IMR-90 (cell line): ENCODE measurements around the gene RNASEH2B. TPM values are rescaled to one million over a fixed set of nuclear protein-coding genes. Genes with fewer than 3 reads are reported as not detected.
A peak's percentile ranks its signal among the peaks of the same experiment; 100 is the strongest.

ENCODE experiments used
- ATAC-seq: fragments of 200-7000 bp; cut with Tn5 transposase; 2 replicates; pipeline ENCODE4 v1.9.1; 2020; ENCODE audit warnings: low read depth, mild to moderate bottlenecking, moderate library complexity
- BruUV-seq: library from RNA; stranded (reverse); fragments of 400-500 nt; replicated peaks from 2 replicates; lab custom pipeline; 2021; lab: Mats Ljungman, UMichigan
- CTCF ChIA-PET: fragments of 300-600 bp; formaldehyde crosslinking; extraction: SDS; loops from one replicate; lab custom pipeline; 2021; ENCODE audit warnings: antibody characterized with exemption; lab: Yijun Ruan, JAX
- POLR2A ChIA-PET: fragments of 300-600 bp; sonication (Branson Sonifier 250); formaldehyde crosslinking; loops from one replicate; lab custom pipeline; 2022; ENCODE audit warnings: antibody characterized with exemption; ENCODE audit not compliant: unreplicated experiment; lab: Charles Lee
- DNase-seq: peaks from one replicate; pipeline ENCODE4 v3.0.0; 2013
- H2AFZ ChIP-seq: replicated peaks from 2 replicates; pipeline ENCODE3; 2013; ENCODE audit warnings: low read length, mild to moderate bottlenecking; ENCODE audit not compliant: poor library complexity
- H2AK5ac ChIP-seq: 2 replicates; pipeline ENCODE4 v1.6.1; 2013; ENCODE audit warnings: low read depth, low read length, inconsistent platforms
- H2AK9ac ChIP-seq: replicated peaks from 2 replicates; pipeline ENCODE3; 2013; ENCODE audit warnings: mild to moderate bottlenecking, low read depth, low read length, moderate library complexity; ENCODE audit not compliant: poor library complexity
- H2BK120ac ChIP-seq: 2 replicates; pipeline ENCODE4 v1.6.1; 2013; ENCODE audit warnings: low read depth, low read length, inconsistent platforms
- H2BK15ac ChIP-seq: 3 replicates; pipeline ENCODE4 v1.6.1; 2013; ENCODE audit warnings: low read depth, low read length, inconsistent platforms
- H2BK20ac ChIP-seq: 2 replicates; pipeline ENCODE4 v1.6.1; 2013; ENCODE audit warnings: low read depth, mild to moderate bottlenecking, inconsistent platforms, low read length, moderate library complexity
- H2BK5ac ChIP-seq: 2 replicates; pipeline ENCODE4 v1.6.1; 2013; ENCODE audit warnings: mild to moderate bottlenecking, low read depth, low read length, inconsistent platforms; ENCODE audit not compliant: poor library complexity, severe bottlenecking
- H3K14ac ChIP-seq: replicated peaks from 2 replicates; pipeline ENCODE4 v1.6.1; 2013; ENCODE audit warnings: low read depth, low read length, inconsistent platforms
- H3K18ac ChIP-seq: 2 replicates; pipeline ENCODE4 v1.6.1; 2013; ENCODE audit warnings: low read depth, low read length, control low read depth
- H3K23ac ChIP-seq: 2 replicates; pipeline ENCODE4 v1.6.1; 2013; ENCODE audit warnings: low read depth, low read length, inconsistent platforms
- H3K27ac ChIP-seq: 2 replicates; pipeline ENCODE4 v1.5.1; 2013; ENCODE audit warnings: mild to moderate bottlenecking, control low read depth, low read length; ENCODE audit not compliant: insufficient read depth
- H3K27me3 ChIP-seq: 2 replicates; pipeline ENCODE4 v1.6.1; 2013; ENCODE audit warnings: low read length; ENCODE audit not compliant: control insufficient read depth, insufficient read depth
- H3K36me3 ChIP-seq: 2 replicates; pipeline ENCODE4 v1.6.1; 2013; ENCODE audit warnings: low read length, mixed read lengths; ENCODE audit not compliant: control insufficient read depth, insufficient read depth
- H3K4ac ChIP-seq: 2 replicates; pipeline ENCODE4 v1.6.1; 2013; ENCODE audit warnings: low read depth, low read length, inconsistent platforms
- H3K4me1 ChIP-seq: 2 replicates; pipeline ENCODE4 v1.6.1; 2013; ENCODE audit warnings: low read length, mixed read lengths; ENCODE audit not compliant: control insufficient read depth, insufficient read depth
- H3K4me2 ChIP-seq: 2 replicates; pipeline ENCODE4 v1.6.1; 2013; ENCODE audit warnings: low read depth, mild to moderate bottlenecking, control low read depth, low read length, moderate library complexity
- H3K4me3 ChIP-seq: 2 replicates; pipeline ENCODE4 v1.5.1; 2013; ENCODE audit warnings: low read depth, mild to moderate bottlenecking, control low read depth, low read length, moderate library complexity; ENCODE audit not compliant: insufficient read depth
- H3K56ac ChIP-seq: 2 replicates; pipeline ENCODE4 v1.6.1; 2013; ENCODE audit warnings: low read length, inconsistent platforms; ENCODE audit not compliant: insufficient read depth; ENCODE audit errors: extremely low read depth
- H3K79me1 ChIP-seq, 2 experiments: 2 replicates each; pipeline ENCODE4 v1.6.1; 2013; ENCODE audit warnings: low read length in 2 of 2, inconsistent platforms in 1 of 2, low read depth in 1 of 2
- H3K9ac ChIP-seq: 2 replicates; pipeline ENCODE4 v1.6.1; 2013; ENCODE audit warnings: low read depth, low read length, control low read depth
- H3K9me1 ChIP-seq: 2 replicates; pipeline ENCODE4 v1.6.1; 2013; ENCODE audit warnings: low read length, inconsistent platforms; ENCODE audit not compliant: insufficient read depth
- H3K9me3 ChIP-seq: 2 replicates; pipeline ENCODE4 v1.6.1; 2013; ENCODE audit warnings: low read length; ENCODE audit not compliant: control insufficient read depth, insufficient read depth
- H4K20me1 ChIP-seq: 2 replicates; pipeline ENCODE4 v1.6.1; 2013; ENCODE audit warnings: low read length, inconsistent platforms; ENCODE audit not compliant: insufficient read depth
- H4K5ac ChIP-seq: 2 replicates; pipeline ENCODE4 v1.6.1; 2013; ENCODE audit warnings: mild to moderate bottlenecking, low read depth, low read length, control low read depth
- H4K8ac ChIP-seq, 2 experiments: 2 replicates each; pipeline ENCODE4 v1.6.1; 2013; ENCODE audit warnings: low read depth in 2 of 2, low read length in 2 of 2, control low read depth in 1 of 2, inconsistent platforms in 1 of 2
- H4K91ac ChIP-seq: 2 replicates; pipeline ENCODE4 v1.6.1; 2013; ENCODE audit warnings: low read depth, low read length, inconsistent platforms; ENCODE audit not compliant: insufficient read depth
- BHLHE40 ChIP-seq: fragments of 150-350 bp; IDR thresholded peaks from 2 replicates; pipeline ENCODE4 v1.6.1; 2016; ENCODE audit warnings: mild to moderate bottlenecking, low read depth, low read length
- CHD1 ChIP-seq: IDR thresholded peaks from 2 replicates; pipeline ENCODE4 v1.6.1; 2012; ENCODE audit warnings: low read depth, low read length, improper control_type of control experiment
- ELK1 ChIP-seq: fragments of 150-350 bp; IDR thresholded peaks from 2 replicates; pipeline ENCODE4 v1.6.1; 2016; ENCODE audit warnings: low read depth, mild to moderate bottlenecking, low read length, moderate library complexity, borderline replicate concordance
- FOS ChIP-seq: fragments of 150-350 bp; IDR thresholded peaks from 2 replicates; pipeline ENCODE4 v1.6.1; 2016; ENCODE audit warnings: low read depth, low read length
- MAFK ChIP-seq: IDR thresholded peaks from 2 replicates; pipeline ENCODE4 v1.6.1; 2012; ENCODE audit warnings: low read depth, low read length, improper control_type of control experiment
- MXI1 ChIP-seq: IDR thresholded peaks from 2 replicates; pipeline ENCODE4 v1.6.1; 2012; ENCODE audit warnings: low read depth, mild to moderate bottlenecking, low read length, moderate library complexity, borderline replicate concordance
- NFE2L2 ChIP-seq: fragments of 150-350 bp; IDR thresholded peaks from 2 replicates; pipeline ENCODE4 v1.6.1; 2016; ENCODE audit warnings: low read depth, mild to moderate bottlenecking, low read length
- RAD21 ChIP-seq: IDR thresholded peaks from 2 replicates; pipeline ENCODE4 v1.6.1; 2012; ENCODE audit warnings: low read length, improper control_type of control experiment
- RFX5 ChIP-seq: IDR thresholded peaks from 2 replicates; pipeline ENCODE4 v1.8.0; 2012; ENCODE audit warnings: low read depth, mild to moderate bottlenecking, low read length, moderate library complexity
- WGBS, 2 experiments: methylation state at CpG; one replicate each; pipeline versions ENCODE4 v1.1.5 to v1.1.7; 2013; ENCODE audit warnings: missing lambda C conversion rate in 2 of 2; ENCODE audit not compliant: insufficient read length in 1 of 2; ENCODE audit errors: extremely low coverage in 2 of 2; 5-methylcytosine and 5-hydroxymethylcytosine counted together
- dilution Hi-C: fragments of 300-500 bp; cut with HindIII; formaldehyde crosslinking; loops from one replicate; pipeline ENCODE4 v1.14.3; 2018; ENCODE audit warnings: low sequenced_read_pairs; ENCODE audit not compliant: unreplicated experiment
- in situ Hi-C: fragments of 300-500 bp; cut with MboI; formaldehyde crosslinking; loops from 3 replicates; pipeline ENCODE4 v1.14.3; 2019; ENCODE audit warnings: low sequenced_read_pairs, inconsistent platforms, mixed read lengths
- intact Hi-C: fragments of 100-400 bp; cut with micrococcal nuclease; formaldehyde crosslinking; loops from 2 replicates; pipeline ENCODE4 v1.10.0; 2022
- polyA plus RNA-seq, 3 experiments: library from polyadenylated mRNA; depleted of rRNA; stranded (reverse); fragments of >200 nt; gene quantifications; 2 replicates each; pipeline ENCODE4 v1.2.3, GENCODE V29; 2012; ENCODE audit warnings: low replicate concordance in 1 of 3
- total RNA-seq: library from RNA; depleted of rRNA; stranded (reverse); fragments of >200 nt; gene quantifications from 2 replicates; pipeline ENCODE4 v1.2.3, GENCODE V29; 2012
- TF ChIP-seq, protein P1 (sequence below): fragments of 150-350 bp; IDR thresholded peaks from 2 replicates; pipeline ENCODE4 v1.6.1; 2017; ENCODE audit warnings: mild to moderate bottlenecking, antibody characterized with exemption, low read length, low read depth

RNASEH2B gene
- total and polyA plus RNA-seq, 2 of the 4 experiments (the other 2 are of a cell fraction): 11.2 to 14.2 TPM

GRCh38 chr13:50951366-50951765, 41.8 kb downstream of the RNASEH2B start:
- Histone ChIP-seq H2BK5ac (no peak overlapping the region), H3K79me1 (no peaks in the 10 kb centered on the region), H2BK15ac (no peak overlapping the region), H2AFZ (no peak overlapping the region), H2BK120ac (no peak overlapping the region), H4K5ac (no peak overlapping the region), H3K9me3 (no peaks in the 10 kb centered on the region), H3K9ac (no peak overlapping the region), H2AK5ac (no peak overlapping the region), H2BK20ac (no peak overlapping the region), H3K4ac (no peak overlapping the region), H3K4me3 (no peak overlapping the region), H3K27ac (no peak overlapping the region), H3K56ac (no peak overlapping the region), H3K9me1 (no peaks in the 10 kb centered on the region), H3K14ac (no peak overlapping the region), H3K36me3 (peaks cover 2% of the 10 kb centered on the region; the same call in 1 of the 2 replicates), H3K18ac (no peak overlapping the region), H3K4me2 (no peak overlapping the region), H3K4me1 (no peaks in the 10 kb centered on the region), H4K91ac (no peak overlapping the region), H3K27me3 (no peaks in the 10 kb centered on the region), H2AK9ac (no peak overlapping the region), H4K20me1 (no peaks in the 10 kb centered on the region), H4K8ac (no peak overlapping the region), H3K23ac (no peak overlapping the region)
- ChIA-PET CTCF (no interaction called here), POLR2A (no interaction called here)
- 0% methylated on average over 1 of the region's 3 CpGs; no CpG with 5 or more reads in 1 of the 2 experiments for WGBS, 2 experiments
- in situ Hi-C loops (no loop called here), intact Hi-C loops (no loop called here), dilution Hi-C loops (no loop called here)
- BruUV-seq: no TSS peak
- DNase-seq (peak; percentile 47), ATAC-seq (no peak)
- TF ChIP-seq FOS (no peak), NFE2L2 (no peak), BHLHE40 (no peak), MXI1 (no peak), RAD21 (no peak), RFX5 (no peak), ELK1 (no peak), MAFK (no peak), CHD1 (no peak)
- TF ChIP-seq, protein P1, sequence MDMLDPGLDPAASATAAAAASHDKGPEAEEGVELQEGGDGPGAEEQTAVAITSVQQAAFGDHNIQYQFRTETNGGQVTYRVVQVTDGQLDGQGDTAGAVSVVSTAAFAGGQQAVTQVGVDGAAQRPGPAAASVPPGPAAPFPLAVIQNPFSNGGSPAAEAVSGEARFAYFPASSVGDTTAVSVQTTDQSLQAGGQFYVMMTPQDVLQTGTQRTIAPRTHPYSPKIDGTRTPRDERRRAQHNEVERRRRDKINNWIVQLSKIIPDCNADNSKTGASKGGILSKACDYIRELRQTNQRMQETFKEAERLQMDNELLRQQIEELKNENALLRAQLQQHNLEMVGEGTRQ: no peak
